Stimulated activated CD8-positive, alpha-beta memory T cell treated with anti-CD3 and anti-CD28 coated beads, Interleukin-2, amount 100 ng/mL, for 48 hours (primary cell): ENCODE results near the gene NFIB.

Source experiments
- DNase-seq, 2 donors: peaks; one replicate each; pipeline ENCODE4 v3.0.0-alpha.2; 2020; ENCODE audit warnings: low read depth in 2 of 2

NFIB gene

GRCh38 chr9:14278291-14278721 lies 35.6 kb downstream of the NFIB start:
- no peak for DNase-seq

- DNase-seq, result no peak
Measured at GRCh38 chr9:14277761-14278160, 36.2 kb downstream of the NFIB start.

- DNase-seq, result no peak
Measured at GRCh38 chr9:14277244-14277643, 36.7 kb downstream of the NFIB start.

- DNase-seq, result no peak
Measured at GRCh38 chr9:14275331-14275730, 38.6 kb downstream of the NFIB start.

- no peak for DNase-seq
Measured at GRCh38 chr9:14273696-14274121, 40.2 kb downstream of the NFIB start.

- DNase-seq, result no peak
Measured at GRCh38 chr9:14272927-14273528, 40.9 kb downstream of the NFIB start.

GRCh38 chr9:14271093-14271673 lies 42.8 kb downstream of the NFIB start:
- DNase-seq, result no peak

- DNase-seq, result no peak
Measured at GRCh38 chr9:14270358-14271092, 43.4 kb downstream of the NFIB start.

- DNase-seq, result no peak
Measured at GRCh38 chr9:14269916-14270315, 44.0 kb downstream of the NFIB start.

- no peak for DNase-seq
Measured at GRCh38 chr9:14263707-14264483, 50.0 kb downstream of the NFIB start.

GRCh38 chr9:14262827-14263226 lies 51.1 kb downstream of the NFIB start:
- DNase-seq, result no peak

- DNase-seq, result no peak
Measured at GRCh38 chr9:14261616-14262015, 52.3 kb downstream of the NFIB start.

- DNase-seq, result no peak
Measured at GRCh38 chr9:14260101-14260500, 53.8 kb downstream of the NFIB start.

- DNase-seq, result no peak
Measured at GRCh38 chr9:14258660-14259239, 55.2 kb downstream of the NFIB start.

- DNase-seq, result no peak
Measured at GRCh38 chr9:14258156-14258555, 55.8 kb downstream of the NFIB start.

GRCh38 chr9:14256588-14256987 lies 57.4 kb downstream of the NFIB start:
- DNase-seq, result no peak

- DNase-seq, result no peak
Measured at GRCh38 chr9:14251154-14252071, 62.5 kb downstream of the NFIB start.

- no peak for DNase-seq
Measured at GRCh38 chr9:14250794-14251153, 63.2 kb downstream of the NFIB start.

- no peak for DNase-seq
Measured at GRCh38 chr9:14249527-14249926, 64.4 kb downstream of the NFIB start.

GRCh38 chr9:14248149-14248548 lies 65.8 kb downstream of the NFIB start:
- DNase-seq, result no peak

GRCh38 chr9:14247577-14247976 lies 66.4 kb downstream of the NFIB start:
- DNase-seq, result no peak
